Heart right ventricle (tissue), 16 donors: ENCODE measurements around the gene TMEM270. TPM values are rescaled to one million over a fixed set of nuclear protein-coding genes. Genes with fewer than 3 reads are reported as not detected.

ENCODE experiments used
- ATAC-seq, 8 donors: fragments of 200-7000 bp; cut with Tn5 transposase; one replicate each; pipeline ENCODE4 v1.9.1; 2020; ENCODE audit warnings: mild to moderate bottlenecking in 8 of 8, moderate library complexity in 8 of 8, moderate number of reproducible peaks in 1 of 8
- DNase-seq, 2 donors: peaks; one replicate each; pipeline ENCODE4 v3.0.0-alpha.2; 2020
- H3K27ac ChIP-seq, 10 donors: fragments of 200-600 bp; sonication (generic) in 2 of 10; one replicate each; pipeline versions ENCODE4 v1.5.0 to v1.8.0; 2020 to 2022; ENCODE audit warnings: mild to moderate bottlenecking in 3 of 10
- H3K27me3 ChIP-seq, 7 donors: fragments of 200-600 bp; one replicate each; pipeline ENCODE4 v1.8.0; 2021 to 2022; ENCODE audit warnings: mild to moderate bottlenecking in 2 of 7
- H3K36me3 ChIP-seq, 9 donors: fragments of 200-600 bp; sonication (generic) in 1 of 9; one replicate each; pipeline versions ENCODE4 v1.5.0 to v1.8.0; 2020 to 2022; ENCODE audit warnings: mild to moderate bottlenecking in 2 of 9
- H3K4me1 ChIP-seq, 9 donors: fragments of 200-600 bp; sonication (generic) in 1 of 9; one replicate each; pipeline versions ENCODE4 v1.5.0 to v1.8.0; 2020 to 2022; ENCODE audit warnings: mild to moderate bottlenecking in 4 of 9
- H3K4me3 ChIP-seq, 10 donors: fragments of 200-600 bp; sonication (generic) in 2 of 10; one replicate each; pipeline versions ENCODE4 v1.5.0 to v1.8.0; 2020 to 2022; ENCODE audit warnings: mild to moderate bottlenecking in 7 of 10, moderate library complexity in 2 of 10
- H3K9me3 ChIP-seq, 11 donors: fragments of 200-600 bp in 10 of 11; sonication (generic) in 2 of 11; one replicate each; pipeline versions ENCODE4 v1.5.0 to v1.8.0; 2013 to 2022; ENCODE audit warnings: mild to moderate bottlenecking in 2 of 11, control low read depth in 1 of 11, moderate library complexity in 1 of 11
- CTCF ChIP-seq, 9 donors: fragments of 200-600 bp; sonication (generic) in 2 of 9; IDR thresholded peaks; one replicate each; pipeline versions ENCODE4 v1.5.0 to v1.8.0; 2021 to 2022; ENCODE audit warnings: antibody characterized with exemption in 9 of 9, mild to moderate bottlenecking in 5 of 9, moderate library complexity in 1 of 9
- WGBS, 2 donors: extraction: QIAGEN DNeasy Blood & Tissue Kit; methylation state at CpG; one replicate each; pipeline ENCODE4 v1.1.7; 2013; ENCODE audit warnings: inconsistent platforms in 1 of 2; 5-methylcytosine and 5-hydroxymethylcytosine counted together
- intact Hi-C, 10 donors: fragments of 100-400 bp; cut with DNase I; formaldehyde crosslinking; loops; one replicate each; pipeline versions ENCODE4 v1.11.1 to v1.14.2; 2022
- polyA plus RNA-seq, 2 donors: library from polyadenylated mRNA; stranded (reverse); fragments of 200-250 nt; gene quantifications; one replicate each; pipeline ENCODE4 v1.2.3, GENCODE V29; 2013
- total RNA-seq, 10 donors: library from RNA; stranded (reverse); fragmentation: NEBNext Ultra II Directional in 3 of 10; extraction: Animal tissue kit (Norgen Biotek cat#: 25700) in 3 of 10; gene quantifications; one replicate each; pipeline versions ENCODE4 v1.2.1 to v1.2.4, GENCODE V29; 2021 to 2023
- donor health status: Arrhythmogenic right ventricular cardiomyopathy.
- donor health status: ischemic (EF 13 %, LVEDD 7.1; RV severe dilation, severe dysfunction).
- donor health status: healthy with polysubstance abuse.
- donor health status: DM: no; HTN: yes; CAD: no.
- donor health status: DM: no; HTN: no; CAD: no.
- donor health status: ischemic (EF 25% LVEDD 6.9; RV normal size, moderate dysfunction).
- donor health status: ischemic (EF 25% LVEDD 5.7; RV mildly dilated, moderate dysfunction).
- donor health status: healthy.
- donor health status: DM: yes; HTN: yes; CAD: no.
- donor health status: Ischemic cardiomyopathy.
- donor health status: ischemic (EF 35%, LVEDD 5.7; RV mildly dilated, moderate dysfunction).
- donor health status: nonischemic (EF 11% LVEDD 7.7; RV severe dilation, severe dysfunction).
- donor health status: DM: yes; HTN: yes; CAD: no.
- donor health status: PGD.
- donor health status: ischemic (EF 29% LVEDD 5.4; RV normal size, mild dysfunction).
- donor health status: nonischemic (EF 23%, LVEDD 6.1; RV moderate dilation, normal function).

The TMEM270 gene
- total and polyA plus RNA-seq, 12 donors: not detected

- WGBS, 2 donors: 39 to 55% methylated on average over 5 of the region's 5 CpGs
- ATAC-seq (peak in 1 of 8 donors; percentile 28), DNase-seq (no peak)
- no peak for TF ChIP-seq CTCF (IDR thresholded peaks at IDR 0.05)
- peaks cover 0 to 26% (median 17%) of the 10 kb centered on the region in 11 donors for H3K9me3 ChIP-seq
- no peaks in the 10 kb centered on the region for H3K36me3 ChIP-seq
- H3K27me3 ChIP-seq: peaks cover 0 to 5% (median 0%) of the 10 kb centered on the region in 7 donors
- H3K4me3 ChIP-seq: no peak overlapping the region
- intact Hi-C loops: no loop called here
- H3K27ac ChIP-seq: no peak overlapping the region
- H3K4me1 ChIP-seq: peaks cover 0 to 11% (median 3%) of the 10 kb centered on the region in 9 donors
These were observed 39.3 kb downstream of the TMEM270 start for GRCh38 chr7:73900286-73900685.

- H3K27me3 ChIP-seq: peaks cover 0 to 5% (median 0%) of the 10 kb centered on the region in 7 donors
- peaks cover 0 to 16% (median 9%) of the 10 kb centered on the region in 11 donors for H3K9me3 ChIP-seq
- no peaks in the 10 kb centered on the region for H3K36me3 ChIP-seq
- TF ChIP-seq CTCF (IDR thresholded peaks at IDR 0.05): no peak
- WGBS, 2 donors: 83 to 89% methylated on average over 3 of the region's 3 CpGs
- no peak overlapping the region for H3K4me3 ChIP-seq
- ATAC-seq (no peak), DNase-seq (no peak)
- peaks cover 0 to 8% (median 3%) of the 10 kb centered on the region in 9 donors for H3K4me1 ChIP-seq
- intact Hi-C loops: no loop called here
- H3K27ac ChIP-seq: no peak overlapping the region
These were observed 40.4 kb downstream of the TMEM270 start for GRCh38 chr7:73901231-73901822.

- H3K27me3 ChIP-seq: peaks cover 0 to 5% (median 0%) of the 10 kb centered on the region in 7 donors
- H3K36me3 ChIP-seq: no peaks in the 10 kb centered on the region
- WGBS, 2 donors: 64 to 69% methylated on average over 14 to 15 of the region's 15 CpGs
- DNase-seq (no peak), ATAC-seq (no peak)
- peaks cover 0 to 9% (median 5%) of the 10 kb centered on the region in 11 donors for H3K9me3 ChIP-seq
- no peak for TF ChIP-seq CTCF (IDR thresholded peaks at IDR 0.05)
- H3K4me3 ChIP-seq: no peak overlapping the region
- no peak overlapping the region for H3K27ac ChIP-seq
- peaks cover 0 to 4% (median 0%) of the 10 kb centered on the region in 9 donors for H3K4me1 ChIP-seq
- intact Hi-C loops: no loop called here
These were observed 41.1 kb downstream of the TMEM270 start for GRCh38 chr7:73901823-73902597.

- no peak for ATAC-seq
- no peak overlapping the region for H3K27ac ChIP-seq
- H3K36me3 ChIP-seq: no peaks in the 10 kb centered on the region
- peaks cover 0 to 4% (median 0%) of the 10 kb centered on the region in 9 donors for H3K4me1 ChIP-seq
- intact Hi-C loops: no loop called here
- no peak for TF ChIP-seq CTCF (IDR thresholded peaks at IDR 0.05)
- H3K27me3 ChIP-seq: peaks cover 0 to 5% (median 0%) of the 10 kb centered on the region in 7 donors
- no peaks in the 10 kb centered on the region for H3K9me3 ChIP-seq
- 83 to 85% methylated on average over 15 of the region's 15 CpGs for WGBS, 2 donors
- DNase-seq: no peak
- H3K4me3 ChIP-seq: no peak overlapping the region
These were observed 42.6 kb downstream of the TMEM270 start for GRCh38 chr7:73903321-73904218.
